ENCODE data around the gene CFAP161. TPM values are rescaled to one million over a fixed set of nuclear protein-coding genes. Genes with fewer than 3 reads are reported as not detected.

Gene CFAP161, protein sequence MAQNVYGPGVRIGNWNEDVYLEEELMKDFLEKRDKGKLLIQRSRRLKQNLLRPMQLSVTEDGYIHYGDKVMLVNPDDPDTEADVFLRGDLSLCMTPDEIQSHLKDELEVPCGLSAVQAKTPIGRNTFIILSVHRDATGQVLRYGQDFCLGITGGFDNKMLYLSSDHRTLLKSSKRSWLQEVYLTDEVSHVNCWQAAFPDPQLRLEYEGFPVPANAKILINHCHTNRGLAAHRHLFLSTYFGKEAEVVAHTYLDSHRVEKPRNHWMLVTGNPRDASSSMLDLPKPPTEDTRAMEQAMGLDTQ
- total RNA-seq (2014; rRNA removed; shearing (Covaris generic)): 2.0 TPM in 1 of 2 replicates, not detected in the other

DNA sequence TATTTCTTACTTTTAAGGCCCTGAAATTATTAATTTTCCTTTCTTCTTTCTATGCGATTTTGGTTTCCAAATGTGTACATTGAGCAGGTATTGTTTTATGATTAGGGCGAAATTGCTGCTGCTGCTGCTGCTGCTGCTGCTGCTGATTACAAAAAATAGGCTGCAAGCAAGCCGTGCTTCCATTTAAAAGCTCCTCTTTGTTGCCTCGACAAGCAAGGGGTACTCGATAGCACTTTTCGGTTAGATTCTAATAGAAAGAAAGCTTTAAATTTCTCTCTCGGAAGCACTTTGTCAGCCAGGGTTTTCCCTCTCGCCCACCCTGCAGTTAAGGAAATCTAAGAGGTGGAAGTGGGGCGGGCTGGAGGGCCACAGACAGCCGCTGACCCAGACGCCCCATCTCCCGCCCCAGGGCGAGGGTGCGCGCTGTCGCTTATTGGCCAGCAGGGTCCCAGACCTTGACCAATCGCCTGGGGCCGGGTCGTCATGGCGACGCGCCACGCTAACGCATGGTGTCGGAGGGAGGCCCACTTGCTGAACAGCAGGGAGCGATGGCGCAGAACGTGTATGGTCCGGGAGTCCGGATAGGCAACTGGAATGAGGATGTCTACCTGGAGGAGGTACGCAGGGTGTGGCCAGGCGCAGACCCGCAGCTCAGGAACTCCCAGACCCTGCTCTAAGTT is at the start of gene CFAP161:
TSS of gene CFAP161 (plus strand) at position 489 of the 680 bp plus-strand sequence. CDS start at position 549, 60 bp downstream.
- DNase-seq (ENCODE audit: low spot score): no peak

DNA sequence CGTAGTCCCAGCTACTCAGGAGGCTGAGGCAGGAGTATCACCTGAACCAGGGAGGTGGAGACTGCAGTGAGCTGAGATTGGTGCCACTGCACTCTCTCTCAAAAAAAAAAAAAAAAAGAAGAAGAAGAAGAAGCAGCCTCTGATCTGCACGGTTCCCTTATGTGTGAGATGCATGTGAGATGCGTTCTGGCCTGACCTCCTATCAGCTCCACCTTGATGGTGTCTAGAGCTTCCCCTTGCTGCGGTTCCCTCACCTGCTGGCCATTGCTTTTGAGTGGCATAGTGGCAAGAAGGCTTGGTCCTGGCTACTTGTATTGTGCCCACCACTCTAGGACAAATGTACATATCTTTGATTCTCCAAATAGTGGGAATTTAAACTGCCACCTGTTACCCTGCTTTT is 49.4 kb upstream of the CFAP161 start:
- no peak for DNase-seq (ENCODE audit: low spot score)

DNA sequence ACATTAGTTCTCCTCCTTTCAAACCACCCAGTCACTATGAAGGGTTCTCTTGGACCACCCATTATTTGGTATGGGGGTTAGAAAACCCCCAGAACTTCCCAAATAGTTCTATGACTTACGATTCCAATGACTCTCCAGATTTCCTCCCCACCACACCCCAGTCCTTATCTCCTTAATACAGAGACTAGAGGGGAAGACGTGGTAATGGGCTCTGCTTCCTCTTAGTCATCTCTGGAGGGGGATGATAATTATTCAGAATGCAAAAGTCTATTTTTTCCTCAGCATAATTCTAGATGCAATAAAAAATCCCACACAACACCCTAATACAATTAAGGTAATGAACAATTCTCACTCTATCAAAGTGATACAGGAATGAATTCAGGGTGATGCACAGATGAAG is 48.9 kb upstream of the CFAP161 start:
- no peak for DNase-seq (ENCODE audit: low spot score)

DNA sequence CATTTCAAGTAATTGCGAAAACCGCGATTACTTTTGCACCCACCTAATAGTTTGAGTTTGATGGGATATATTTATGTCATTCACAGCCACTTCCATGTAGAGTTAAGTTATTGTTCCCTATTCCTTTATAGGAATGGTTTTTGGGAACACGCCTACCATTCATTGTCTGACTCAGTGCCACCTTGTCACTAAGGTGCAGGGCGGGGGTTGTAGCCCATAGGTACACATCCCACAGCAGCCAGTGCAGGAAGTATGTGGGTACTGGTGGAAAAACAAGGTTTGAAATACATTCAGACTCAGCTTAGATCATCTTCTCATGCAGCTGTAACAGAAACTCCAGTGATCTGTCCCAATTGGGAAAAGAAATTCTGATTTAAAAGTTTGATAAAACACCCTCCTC is 48.2 kb upstream of the CFAP161 start:
- no peak for DNase-seq (ENCODE audit: low spot score)

DNA sequence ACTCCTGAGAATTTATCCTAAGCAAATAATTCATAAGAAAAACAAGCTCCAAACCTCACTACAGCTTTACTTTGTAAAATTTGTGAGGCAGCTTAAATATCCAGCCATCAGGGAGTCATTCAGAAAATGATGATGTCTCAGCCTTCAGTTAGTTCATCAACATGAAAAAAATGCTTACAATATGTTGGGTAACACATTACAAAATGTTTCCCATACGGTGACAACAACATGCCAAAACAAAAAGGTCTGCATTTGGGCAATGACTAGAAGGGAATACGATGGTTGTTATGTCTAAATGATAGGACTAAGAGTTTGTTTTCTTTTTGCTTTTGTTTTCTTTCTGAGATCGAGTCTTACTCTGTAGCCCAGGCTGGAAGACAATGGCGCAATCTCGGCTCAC is 47.0 kb upstream of the CFAP161 start:
- no peak for DNase-seq (ENCODE audit: low spot score)

DNA sequence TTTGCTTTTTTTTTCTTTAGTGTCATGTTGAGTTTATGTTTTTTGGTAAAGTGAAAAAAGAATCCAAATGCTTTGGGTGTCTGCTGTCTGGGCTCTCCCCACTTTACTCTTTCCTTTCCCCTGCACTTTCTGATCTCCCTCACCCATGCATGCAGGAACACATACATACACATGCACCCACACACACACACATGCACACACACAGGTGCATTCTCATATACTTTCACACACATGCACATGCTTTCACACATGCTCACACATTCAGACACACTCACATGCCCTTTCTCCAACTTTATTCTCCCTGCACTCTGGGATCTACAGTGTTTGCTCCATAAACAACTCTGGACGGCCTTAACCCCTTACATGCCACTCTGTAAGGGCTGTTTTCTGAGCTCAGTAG is 46.4 kb upstream of the CFAP161 start:
- no peak for DNase-seq (ENCODE audit: low spot score)

DNA sequence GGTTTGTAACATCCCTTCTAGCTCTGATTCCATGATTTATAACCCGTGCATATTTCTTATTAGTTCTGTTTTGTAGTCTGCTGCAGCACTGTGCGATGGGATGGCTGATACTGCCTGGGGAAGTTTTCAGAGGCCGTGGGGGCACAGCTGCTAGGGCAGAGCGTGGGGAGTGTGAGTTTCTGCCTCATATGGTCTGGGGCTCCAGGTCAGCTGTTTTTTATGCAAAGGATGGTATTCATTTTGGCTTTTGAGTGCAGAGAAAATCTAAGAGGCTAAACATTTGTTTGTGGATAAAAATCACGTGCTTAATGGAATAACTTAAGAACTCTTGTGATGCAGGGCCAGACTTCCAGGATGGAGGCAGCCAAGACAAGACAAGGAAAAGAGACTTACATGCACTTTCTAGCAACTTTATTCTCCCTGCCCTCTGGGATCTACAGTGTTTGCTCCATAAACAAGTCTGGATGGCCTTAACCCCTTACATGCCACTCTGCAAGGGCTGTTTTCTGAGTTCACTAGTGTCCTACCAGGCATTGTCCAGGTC is 45.5 kb upstream of the CFAP161 start:
- no peak for DNase-seq (ENCODE audit: low spot score)

DNA sequence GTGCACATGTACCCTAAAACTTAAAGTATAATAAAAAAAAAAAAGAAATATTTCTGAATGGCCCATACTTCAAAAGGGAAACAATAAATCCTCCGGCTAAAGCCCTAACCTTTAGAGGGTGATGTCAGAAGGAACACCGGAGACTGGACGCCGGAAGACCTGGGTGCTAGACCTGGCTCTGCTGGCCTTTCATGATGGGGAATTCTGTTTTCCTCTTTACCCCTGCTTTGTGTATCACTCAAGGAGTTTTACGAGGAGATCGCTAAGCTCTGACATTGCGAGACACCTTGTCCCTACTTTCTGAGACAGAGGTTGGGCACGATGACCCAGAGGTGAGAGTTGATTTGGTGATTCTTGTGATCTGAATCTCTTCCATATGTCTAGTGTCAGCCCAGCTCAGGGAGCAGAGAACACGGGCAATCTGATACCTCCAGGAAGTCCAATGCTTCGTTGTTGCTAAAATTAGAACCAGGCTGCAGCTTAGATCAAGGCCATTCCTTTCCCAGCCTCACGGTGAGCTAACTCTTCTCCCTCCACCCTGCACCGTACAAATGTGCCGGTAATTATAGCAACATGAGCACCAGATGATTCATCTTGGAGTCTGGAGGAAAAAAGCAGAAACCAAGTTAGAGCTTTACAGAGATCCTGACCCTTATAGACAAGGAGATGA is 42.0 kb upstream of the CFAP161 start:
- DNase-seq (ENCODE audit: low spot score): no peak

DNA sequence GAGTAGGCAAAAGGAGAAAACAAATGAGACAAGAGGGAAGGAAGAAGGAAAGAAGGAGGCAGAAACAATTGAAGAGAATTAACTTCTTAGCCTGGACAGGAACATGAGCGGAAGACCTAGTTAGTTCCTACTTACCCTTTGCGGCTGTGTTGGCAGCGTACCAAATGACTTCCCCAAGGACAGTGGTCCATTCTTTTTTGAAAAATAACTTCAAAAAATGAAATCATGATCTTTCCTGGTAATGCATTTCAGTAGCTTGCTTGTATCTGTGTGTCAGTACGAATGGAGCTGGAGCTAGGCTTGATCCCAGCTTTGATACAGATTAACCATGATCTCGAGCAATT is 41.5 kb upstream of the CFAP161 start:
- DNase-seq (ENCODE audit: low spot score): no peak

DNA sequence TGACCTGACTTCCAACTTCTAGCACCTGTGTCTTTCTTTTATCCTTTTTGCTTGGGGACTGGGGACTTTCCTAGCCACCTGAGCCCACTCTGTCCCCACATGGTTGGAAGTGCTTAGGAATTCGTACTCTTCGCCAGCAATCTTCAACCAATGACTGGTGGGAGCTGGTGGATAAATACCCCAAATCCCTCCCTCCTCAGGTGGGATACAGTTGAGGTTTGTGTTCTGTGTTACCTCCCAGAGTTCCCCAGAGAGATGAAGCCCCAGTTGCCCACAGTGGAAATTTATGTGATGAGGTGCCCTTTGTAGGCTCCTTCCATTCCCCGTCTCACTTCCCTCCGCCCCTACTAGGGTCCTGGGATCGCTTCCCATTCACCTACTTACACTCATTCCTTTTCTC is 40.1 kb upstream of the CFAP161 start:
- no peak for DNase-seq (ENCODE audit: low spot score)

DNA sequence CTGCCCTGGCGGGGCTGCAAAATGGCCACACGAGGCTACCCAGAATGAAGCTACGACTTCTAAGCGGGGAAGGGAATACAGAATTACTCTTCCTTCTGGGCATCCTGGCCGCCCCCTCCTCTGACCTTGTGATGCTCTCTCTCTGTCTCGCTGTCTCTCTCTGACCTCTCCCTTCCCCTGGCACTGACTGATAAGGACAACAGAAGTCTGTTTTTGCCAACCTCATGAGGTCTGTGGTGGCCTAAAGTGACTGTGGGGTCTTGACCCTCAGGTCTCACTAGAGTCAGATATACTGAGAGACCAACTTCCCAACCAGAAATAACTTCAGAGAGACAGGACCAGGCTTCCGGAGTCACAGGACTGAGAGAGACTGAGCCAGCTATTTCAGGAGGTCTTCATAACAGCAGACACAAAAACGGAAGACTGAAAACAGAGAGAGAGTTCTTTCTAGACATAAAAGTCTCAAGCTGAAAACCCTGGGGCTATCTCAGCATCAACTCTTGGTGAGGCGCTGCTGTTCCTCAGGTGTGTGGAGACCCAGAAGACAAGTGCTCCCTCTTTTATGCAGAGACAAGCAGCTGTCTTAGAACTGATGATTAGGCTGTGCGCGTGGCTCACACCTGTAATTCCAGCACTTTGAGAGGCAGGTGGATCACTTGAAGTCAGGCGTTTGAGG is 38.2 kb upstream of the CFAP161 start:
- DNase-seq (ENCODE audit: low spot score): no peak

DNA sequence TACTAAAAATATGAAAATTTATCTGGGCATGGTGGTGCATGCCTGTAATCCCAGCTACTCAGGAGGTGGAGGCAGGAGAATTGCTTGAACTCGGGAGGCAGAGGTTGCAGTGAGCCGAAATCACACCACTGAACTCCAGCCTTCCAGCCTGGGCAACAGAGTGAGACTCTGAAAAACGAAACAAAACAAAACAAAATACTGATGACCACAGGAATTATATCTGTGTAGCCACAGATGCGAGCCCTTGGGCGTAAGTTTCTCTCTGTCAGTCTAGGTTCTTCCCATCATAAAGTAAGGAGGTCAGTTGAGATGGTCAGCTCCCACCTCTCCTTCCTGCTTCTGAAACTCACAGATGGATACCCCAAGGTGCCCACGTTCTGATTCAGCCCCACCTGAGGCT is 37.7 kb upstream of the CFAP161 start:
- DNase-seq (ENCODE audit: low spot score): no peak

DNA sequence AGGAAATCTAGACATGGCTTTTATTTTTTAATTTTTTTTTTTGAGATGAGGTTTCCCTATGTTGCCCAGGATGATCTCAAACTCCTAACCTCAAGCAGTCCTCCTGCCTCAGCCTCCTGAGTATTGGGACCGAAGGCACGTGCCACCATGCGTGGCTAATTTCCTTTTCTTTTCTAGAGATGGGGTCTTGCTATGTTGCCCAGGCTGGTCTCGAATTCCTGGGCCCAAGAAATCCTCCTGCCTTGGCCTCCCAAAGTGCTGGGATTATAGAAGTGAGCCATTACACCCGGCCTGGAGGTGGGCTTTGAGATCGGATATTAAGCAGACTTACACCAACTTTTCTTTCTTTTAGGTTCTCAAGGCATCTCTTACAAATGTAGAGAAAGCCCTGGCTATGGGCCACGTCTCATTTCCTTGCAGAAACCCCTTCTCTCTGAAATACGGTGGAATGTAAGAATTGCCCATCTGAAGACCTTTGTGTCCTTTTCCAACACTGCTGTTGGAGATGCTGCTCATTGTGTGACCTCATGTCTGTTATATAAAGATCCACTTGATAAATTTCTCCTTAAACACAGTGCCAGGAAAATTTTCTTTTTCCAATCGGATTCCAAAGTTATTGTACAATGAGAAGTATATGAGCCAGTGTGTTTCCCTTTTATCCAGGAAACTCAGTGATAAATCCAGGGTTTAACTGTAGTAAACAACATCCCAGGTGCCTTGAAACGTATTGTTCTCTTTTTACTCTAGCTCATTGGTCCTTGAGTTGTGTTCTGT is 36.8 kb upstream of the CFAP161 start:
- DNase-seq (ENCODE audit: low spot score): no peak

DNA sequence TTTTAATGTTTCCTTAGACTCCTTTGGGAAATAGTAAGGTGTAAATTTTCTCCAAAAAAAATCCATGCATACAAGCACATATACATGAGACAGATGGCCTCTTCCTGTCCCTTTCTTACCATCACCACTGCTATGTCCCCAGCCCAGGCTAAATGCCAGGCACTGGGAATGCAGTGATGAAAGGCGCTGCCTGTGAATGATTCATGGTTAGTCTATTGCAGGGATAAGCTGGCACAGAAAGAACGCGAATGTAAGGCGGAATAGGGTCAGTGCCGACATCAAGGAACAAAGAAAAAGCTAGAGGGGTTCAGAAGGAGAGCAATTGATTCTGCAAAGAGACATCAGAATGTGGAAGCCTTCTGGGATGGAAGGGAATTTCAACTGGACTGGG is 36.2 kb upstream of the CFAP161 start:
- no peak for DNase-seq (ENCODE audit: low spot score)

DNA sequence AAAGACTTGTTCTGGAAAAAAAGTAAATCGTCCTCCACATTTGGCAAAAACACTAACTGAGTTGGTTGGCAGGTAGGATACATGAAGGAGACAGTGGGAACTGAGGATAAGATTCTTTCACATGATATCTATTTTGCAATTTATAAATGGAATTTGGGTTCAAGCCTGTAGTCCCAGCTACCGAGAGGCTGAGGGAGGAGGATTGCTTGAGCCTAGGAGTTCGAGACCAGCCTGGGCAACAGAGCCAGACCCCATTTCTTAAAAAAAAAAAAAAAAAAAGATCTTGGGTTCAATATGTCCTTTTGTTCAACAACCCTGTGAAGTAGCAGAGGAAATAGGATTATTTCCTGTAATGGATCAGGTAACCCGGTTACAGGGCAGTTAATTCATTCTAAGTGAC is 35.7 kb upstream of the CFAP161 start:
- no peak for DNase-seq (ENCODE audit: low spot score)

DNA sequence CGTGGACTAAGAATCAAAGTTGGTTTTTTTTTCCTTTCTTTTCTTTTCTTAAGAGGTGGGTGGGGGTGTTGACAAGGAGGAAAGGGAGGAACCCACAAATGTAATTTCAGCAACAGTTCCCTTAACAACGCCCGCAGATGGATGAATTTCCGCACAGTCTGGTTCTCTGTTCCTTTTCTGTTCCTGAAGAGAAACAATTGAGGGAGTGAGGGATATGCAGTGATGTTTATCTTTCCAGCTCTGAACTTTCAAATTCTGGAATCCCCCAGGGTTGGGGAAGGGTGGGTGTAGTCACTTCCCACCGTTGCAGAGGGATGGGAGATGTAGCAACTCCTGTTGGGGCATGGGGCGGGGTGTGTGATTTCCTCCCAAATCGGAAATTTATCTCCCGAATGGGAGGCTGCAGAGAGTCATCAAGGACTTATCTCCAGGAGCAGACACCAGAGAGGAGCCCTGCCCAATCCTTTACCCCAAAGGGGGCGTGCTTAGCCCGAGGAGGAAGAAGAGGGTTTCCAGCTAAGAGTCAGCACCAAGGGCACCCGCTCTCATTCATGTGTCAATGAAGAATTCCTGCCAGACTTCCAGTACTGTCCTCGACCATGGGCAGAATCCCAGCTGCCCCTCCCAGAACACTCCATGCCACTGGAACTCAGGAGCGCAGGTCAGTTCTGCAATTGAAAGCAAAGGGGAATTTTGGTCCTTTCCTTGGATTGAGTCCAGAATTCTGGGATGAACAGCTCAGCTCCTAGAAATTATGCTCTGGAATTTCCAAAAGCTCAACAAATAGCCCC is 35.0 kb upstream of the CFAP161 start:
- DNase-seq (ENCODE audit: low spot score): no peak

DNA sequence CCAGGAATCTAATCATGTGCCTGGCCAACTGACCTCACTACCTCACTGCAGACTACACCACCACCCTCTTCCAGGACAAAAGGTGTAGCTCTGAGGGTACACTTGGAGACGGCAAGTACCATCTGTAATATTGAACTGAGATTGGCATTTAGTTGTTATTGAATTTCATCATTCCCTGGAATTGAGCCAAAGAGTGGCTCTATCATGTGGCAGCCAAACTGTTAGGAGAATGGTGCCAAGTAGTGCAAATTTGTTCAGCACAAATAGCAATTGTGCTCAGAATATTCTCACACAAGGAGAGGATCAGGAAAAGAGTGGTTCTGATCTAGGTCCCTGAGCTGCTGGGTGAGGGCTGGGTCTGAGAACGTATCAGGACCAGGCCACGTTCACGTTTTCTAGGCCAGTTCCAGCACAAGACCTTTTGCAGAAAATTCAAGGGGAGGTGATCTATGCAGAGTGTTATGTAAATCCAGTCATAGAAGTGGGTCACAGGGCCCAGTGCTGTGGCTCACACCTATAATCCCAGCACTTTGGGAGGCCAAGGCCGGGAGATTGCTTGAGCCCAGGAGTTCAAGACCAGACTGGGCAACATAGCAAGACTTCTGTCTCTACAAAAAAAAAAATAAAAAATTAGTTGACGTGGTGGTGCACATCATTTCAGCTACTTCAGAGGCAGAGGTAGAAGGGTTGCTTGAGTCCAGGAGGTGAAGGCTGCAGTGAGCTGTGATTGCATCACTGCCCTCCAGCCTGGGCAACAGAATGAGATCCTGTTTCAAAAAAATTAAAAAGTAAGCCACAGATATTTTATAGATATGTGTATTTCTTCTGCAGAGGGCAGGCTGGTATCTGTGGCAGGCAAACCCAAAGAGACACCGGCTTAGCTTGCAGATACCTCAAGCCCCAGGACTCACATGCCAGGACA is 31.9 kb upstream of the CFAP161 start:
- DNase-seq (ENCODE audit: low spot score): no peak

DNA sequence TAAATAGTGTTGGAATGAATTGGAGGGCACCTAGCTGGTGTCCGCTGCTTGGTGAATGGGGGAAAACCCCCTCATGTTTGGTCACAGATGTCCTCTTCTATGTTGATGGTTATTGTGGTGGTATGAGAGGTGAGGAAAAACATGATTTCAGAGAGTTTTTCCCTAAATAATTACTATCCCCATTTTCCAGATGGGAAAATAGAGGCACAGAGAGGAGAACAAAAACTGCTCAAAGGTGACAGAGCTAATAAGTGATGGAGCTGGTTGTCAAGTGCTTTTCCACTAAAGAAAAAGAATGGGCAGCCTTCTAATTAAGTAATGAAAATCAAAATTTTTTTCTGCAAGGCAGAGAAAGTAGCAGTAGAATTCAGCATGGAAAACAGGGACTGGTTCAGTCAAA is 30.2 kb upstream of the CFAP161 start:
- no peak for DNase-seq (ENCODE audit: low spot score)

DNA sequence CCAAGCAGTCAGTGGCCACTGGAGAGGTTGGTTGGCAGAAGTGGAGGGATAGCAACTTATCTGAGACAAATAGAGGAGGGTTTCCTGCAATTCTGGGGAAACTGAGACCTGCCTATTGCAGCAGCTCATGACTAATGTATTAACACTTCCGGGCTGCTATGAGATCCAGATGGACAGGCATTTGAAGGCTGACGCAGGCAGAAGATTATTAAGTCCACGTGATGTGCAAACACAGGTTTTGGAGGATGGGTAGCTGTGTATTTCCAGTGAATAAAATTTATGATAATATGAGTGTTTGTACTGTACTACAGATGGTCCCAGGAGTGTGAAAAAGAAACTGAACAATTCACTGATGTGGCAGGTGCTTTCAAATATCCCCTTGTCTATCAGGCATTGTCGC is 28.5 kb upstream of the CFAP161 start:
- DNase-seq (ENCODE audit: low spot score): no peak

Data from HT-29 (cell line).